ENCODE measurements around the gene ZEB2. TPM values are rescaled to one million over a fixed set of nuclear protein-coding genes. Genes with fewer than 3 reads are reported as not detected.

The ZEB2 gene
- total RNA-seq, 1 donor from 2014 or later, result 111 TPM

DNA sequence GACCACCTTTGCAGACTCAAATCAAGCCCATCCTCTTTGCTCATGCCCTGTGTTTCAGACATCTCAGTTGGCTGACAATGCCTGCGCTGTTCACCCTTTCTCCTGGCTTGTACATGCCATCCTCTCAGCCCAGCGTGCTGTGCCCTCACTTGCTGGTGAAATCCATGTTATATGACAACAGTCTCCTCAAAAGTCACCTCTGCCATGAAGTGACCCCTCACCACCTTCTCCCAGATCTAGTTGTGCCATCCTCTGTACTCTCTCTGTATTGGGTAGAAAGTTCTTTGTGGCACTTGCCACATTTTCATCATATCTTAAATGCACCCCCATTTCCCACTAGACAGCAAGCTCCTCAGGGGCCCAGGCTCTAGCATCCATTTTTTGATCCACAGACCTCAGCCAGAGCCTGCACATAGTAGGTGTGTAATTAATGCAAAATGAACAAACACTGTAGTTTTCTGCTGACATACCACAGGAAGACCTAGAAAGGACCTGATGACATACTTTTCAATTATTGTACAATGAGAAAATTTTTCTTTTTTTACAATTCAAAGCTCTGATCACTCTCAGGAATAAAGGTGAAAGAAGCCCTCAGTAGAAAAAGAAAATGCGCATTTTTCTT, 22.8 kb downstream of the ZEB2 start:
- TF ChIP-seq, protein P1, sequence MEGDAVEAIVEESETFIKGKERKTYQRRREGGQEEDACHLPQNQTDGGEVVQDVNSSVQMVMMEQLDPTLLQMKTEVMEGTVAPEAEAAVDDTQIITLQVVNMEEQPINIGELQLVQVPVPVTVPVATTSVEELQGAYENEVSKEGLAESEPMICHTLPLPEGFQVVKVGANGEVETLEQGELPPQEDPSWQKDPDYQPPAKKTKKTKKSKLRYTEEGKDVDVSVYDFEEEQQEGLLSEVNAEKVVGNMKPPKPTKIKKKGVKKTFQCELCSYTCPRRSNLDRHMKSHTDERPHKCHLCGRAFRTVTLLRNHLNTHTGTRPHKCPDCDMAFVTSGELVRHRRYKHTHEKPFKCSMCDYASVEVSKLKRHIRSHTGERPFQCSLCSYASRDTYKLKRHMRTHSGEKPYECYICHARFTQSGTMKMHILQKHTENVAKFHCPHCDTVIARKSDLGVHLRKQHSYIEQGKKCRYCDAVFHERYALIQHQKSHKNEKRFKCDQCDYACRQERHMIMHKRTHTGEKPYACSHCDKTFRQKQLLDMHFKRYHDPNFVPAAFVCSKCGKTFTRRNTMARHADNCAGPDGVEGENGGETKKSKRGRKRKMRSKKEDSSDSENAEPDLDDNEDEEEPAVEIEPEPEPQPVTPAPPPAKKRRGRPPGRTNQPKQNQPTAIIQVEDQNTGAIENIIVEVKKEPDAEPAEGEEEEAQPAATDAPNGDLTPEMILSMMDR (IDR thresholded peaks at IDR 0.05; ENCODE audit: unreplicated experiment), result no peak
- Mint-ChIP-seq H3K4me1 (peaks cover 44% of the 10 kb centered on the region), H3K9me3 (no peaks in the 10 kb centered on the region), H3K27ac (peak overlapping the region; percentile 6), H3K27me3 (ENCODE audit: low read depth) (no peaks in the 10 kb centered on the region), H3K36me3 (peaks cover 21% of the 10 kb centered on the region), H3K4me3 (no peak overlapping the region)
- no peak for DNase-seq (ENCODE audit: low spot score in 2 of 2, unreplicated experiment in 2 of 2)

DNA sequence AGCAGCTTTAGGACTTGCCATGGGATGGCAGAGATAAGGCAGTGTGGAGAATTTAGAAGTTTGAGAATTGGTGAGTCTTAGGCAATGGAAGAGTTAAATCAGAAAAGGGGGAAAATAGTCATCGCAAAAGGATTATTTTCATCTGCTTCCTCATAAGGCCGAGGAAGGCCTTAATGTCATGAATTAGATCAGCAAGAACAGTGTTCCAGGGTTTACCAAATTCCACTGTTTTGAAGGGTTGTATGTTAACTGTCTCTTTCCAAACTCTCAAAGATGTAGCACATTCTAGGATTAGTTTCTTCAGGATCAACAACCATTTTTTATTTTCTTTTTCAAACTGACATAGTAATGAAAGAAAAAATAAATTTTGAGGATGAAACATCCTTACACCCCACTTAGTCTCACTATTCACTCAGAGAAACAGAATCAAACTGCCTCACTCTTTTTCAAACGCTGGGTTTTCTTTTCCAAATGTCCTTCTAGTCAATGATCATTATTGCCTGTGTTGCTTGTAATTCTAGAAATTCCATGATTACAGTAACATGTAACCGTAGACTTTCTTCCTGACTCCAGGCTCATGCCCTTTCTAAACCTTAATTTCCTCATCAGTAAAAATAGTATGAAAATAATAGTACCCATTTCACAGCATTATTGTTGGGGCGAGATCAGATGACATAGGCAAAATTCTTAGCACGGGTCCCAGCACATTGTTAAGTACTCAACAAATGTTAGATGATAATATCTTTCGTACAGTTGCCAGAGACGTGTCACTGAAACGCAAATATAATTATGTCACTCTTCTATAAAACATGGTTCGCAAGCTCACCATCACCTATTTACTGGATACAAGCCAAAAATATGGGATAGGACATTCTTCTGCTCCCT, 23.6 kb downstream of the ZEB2 start:
- TF ChIP-seq, protein P1 (IDR thresholded peaks at IDR 0.05; ENCODE audit: unreplicated experiment), result no peak
- Mint-ChIP-seq H3K27ac (peak overlapping the region; percentile 48), H3K27me3 (ENCODE audit: low read depth) (no peaks in the 10 kb centered on the region), H3K4me3 (no peak overlapping the region), H3K36me3 (peaks cover 26% of the 10 kb centered on the region), H3K9me3 (no peaks in the 10 kb centered on the region), H3K4me1 (peaks cover 38% of the 10 kb centered on the region)
- no peak for DNase-seq (ENCODE audit: low spot score in 2 of 2, unreplicated experiment in 2 of 2)

DNA sequence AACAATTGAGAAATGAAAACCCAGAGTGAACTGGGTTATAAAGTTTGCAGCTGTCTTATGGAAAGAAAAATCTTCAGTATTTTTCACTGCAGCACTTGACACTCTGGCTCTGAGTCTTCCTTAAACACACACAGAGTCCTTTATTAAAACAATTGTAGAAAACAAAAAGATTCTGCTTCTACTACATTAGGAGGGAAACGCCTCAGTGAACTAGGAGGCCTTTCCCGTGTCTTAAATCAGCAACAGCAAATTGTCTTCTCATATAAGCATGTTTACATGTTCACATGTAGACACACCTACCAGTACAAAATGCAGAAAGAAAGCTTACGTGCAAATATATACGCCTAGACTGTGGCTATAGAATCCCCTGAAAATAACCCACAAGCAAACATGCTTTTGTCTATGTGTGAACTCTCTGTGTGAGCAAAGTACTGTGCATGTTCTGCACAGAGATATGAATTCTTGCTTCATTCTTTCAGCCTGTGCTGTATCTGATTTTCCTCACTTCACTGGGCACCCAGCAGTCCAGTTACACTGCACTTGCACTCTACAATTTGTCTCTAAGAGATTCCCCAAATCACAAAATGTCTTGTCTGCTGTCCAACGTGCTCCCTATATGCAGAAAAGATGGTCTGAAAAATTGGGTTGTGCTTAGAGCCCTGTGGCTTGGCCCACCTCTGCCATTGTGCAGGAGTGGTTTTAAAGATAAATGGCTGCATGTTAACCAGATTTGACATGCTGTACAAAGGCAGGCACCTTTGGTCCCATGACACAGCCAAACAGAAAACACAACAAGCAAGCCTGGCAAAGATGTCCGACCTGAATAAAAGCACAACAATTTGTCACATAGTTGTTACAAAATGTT, 24.5 kb downstream of the ZEB2 start:
- peaks cover 29% of the 10 kb centered on the region for H3K4me1 Mint-ChIP-seq
- no peaks in the 10 kb centered on the region for H3K9me3 Mint-ChIP-seq
- H3K27ac Mint-ChIP-seq, result peak overlapping the region; percentile 47
- DNase-seq (ENCODE audit: low spot score in 2 of 2, unreplicated experiment in 2 of 2), result no peak
- H3K4me3 Mint-ChIP-seq, result no peak overlapping the region
- peaks cover 28% of the 10 kb centered on the region for H3K36me3 Mint-ChIP-seq
- no peaks in the 10 kb centered on the region for H3K27me3 Mint-ChIP-seq (ENCODE audit: low read depth)
- TF ChIP-seq, protein P1 (IDR thresholded peaks at IDR 0.05; ENCODE audit: unreplicated experiment), result no peak

DNA sequence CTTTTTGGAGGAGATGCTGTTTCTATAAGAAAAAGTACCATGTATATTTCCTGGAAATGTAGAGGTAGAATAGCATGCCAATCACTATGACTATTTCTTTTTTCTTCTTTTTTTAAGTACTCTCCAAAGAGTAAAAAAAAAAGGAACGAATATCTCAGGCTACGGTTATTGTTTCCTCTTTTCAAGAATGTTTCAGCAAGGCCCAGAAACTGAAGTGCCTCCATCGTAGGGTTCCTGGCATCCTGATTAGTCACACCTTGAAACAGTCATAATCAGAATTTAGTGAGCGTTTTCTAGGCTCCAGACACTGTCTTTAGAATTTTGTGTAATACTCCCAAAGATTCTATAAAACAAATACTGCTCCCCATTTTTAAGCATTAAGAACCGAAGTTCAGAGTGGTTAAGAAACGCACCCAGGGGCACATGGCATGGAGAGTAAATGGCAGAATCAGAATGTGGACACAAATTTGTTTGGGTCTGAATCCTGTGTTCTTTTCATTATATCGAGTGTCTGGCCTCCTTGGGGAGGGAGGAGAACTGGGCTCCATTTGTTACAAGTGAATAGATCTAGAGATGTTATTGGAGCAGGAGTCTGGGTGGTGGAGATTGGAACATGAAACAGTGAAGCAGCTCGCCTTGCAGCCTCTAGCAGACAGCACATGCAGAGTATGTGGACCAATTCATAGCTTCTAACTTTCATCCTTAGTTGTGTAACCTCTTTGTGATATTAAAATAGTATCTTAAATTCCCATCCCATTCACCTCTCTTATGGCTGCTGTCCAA, 26.7 kb downstream of the ZEB2 start:
- TF ChIP-seq, protein P1 (IDR thresholded peaks at IDR 0.05; ENCODE audit: unreplicated experiment), result no peak
- DNase-seq (ENCODE audit: low spot score in 2 of 2, unreplicated experiment in 2 of 2), result no peak
- no peaks in the 10 kb centered on the region for H3K9me3 Mint-ChIP-seq
- H3K27ac Mint-ChIP-seq, result no peak overlapping the region
- H3K4me3 Mint-ChIP-seq, result no peak overlapping the region
- peaks cover 35% of the 10 kb centered on the region for H3K4me1 Mint-ChIP-seq
- H3K27me3 Mint-ChIP-seq (ENCODE audit: low read depth), result no peaks in the 10 kb centered on the region
- peaks cover 26% of the 10 kb centered on the region for H3K36me3 Mint-ChIP-seq

DNA sequence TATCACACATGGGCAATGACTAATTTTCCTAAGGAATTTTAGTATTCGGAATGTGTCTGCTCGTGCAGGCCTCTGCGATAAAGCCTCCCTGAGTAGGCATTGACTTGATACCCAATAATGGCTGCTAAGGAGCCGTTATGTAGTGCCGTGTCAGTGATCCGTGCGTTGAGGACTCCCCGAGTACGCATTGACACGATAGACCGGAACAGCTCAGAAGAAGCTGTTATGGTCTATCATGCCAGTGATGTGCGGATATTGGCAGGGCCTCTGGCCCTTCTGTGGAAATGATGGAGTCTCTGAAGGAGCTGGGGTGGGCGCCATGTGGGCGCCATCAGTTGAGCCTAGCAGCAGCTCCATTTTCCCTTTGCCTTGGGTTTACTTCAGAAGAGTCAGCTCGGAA, 29.1 kb downstream of the ZEB2 start:
- H3K4me3 Mint-ChIP-seq, result no peak overlapping the region
- peaks cover 28% of the 10 kb centered on the region for H3K36me3 Mint-ChIP-seq
- H3K4me1 Mint-ChIP-seq, result peaks cover 29% of the 10 kb centered on the region
- TF ChIP-seq, protein P1 (IDR thresholded peaks at IDR 0.05; ENCODE audit: unreplicated experiment), result no peak
- H3K27ac Mint-ChIP-seq, result no peak overlapping the region
- no peak for DNase-seq (ENCODE audit: low spot score in 2 of 2, unreplicated experiment in 2 of 2)
- no peaks in the 10 kb centered on the region for H3K9me3 Mint-ChIP-seq
- H3K27me3 Mint-ChIP-seq (ENCODE audit: low read depth), result no peaks in the 10 kb centered on the region
